ENCODE measurements around the gene OR4Q3. TPM values are rescaled to one million over a fixed set of nuclear protein-coding genes. Genes with fewer than 3 reads are reported as not detected.
"Not testable (repeated sequence)": the region's sequence is repeated elsewhere in the genome, so short reads cannot be mapped to it uniquely, and the experiment has no call there.

The OR4Q3 gene
- total RNA-seq, 3 donors from 2014 or later (not counting 1 experiment from before 2014, with no cell fraction given), result not detected

GRCh38 chr14:19775587-19775986, 32.2 kb downstream of the OR4Q3 start:
- Histone ChIP-seq H3K4me3 (ENCODE audit: low read length) (no peak overlapping the region), H3K36me3 (ENCODE audit: control insufficient read depth, insufficient read depth, low read length) (no peaks in the 10 kb centered on the region), H3K27ac (ENCODE audit: low read length) (no peak overlapping the region), H3K4me1 (ENCODE audit: control insufficient read depth, insufficient read depth, low read length) (no peaks in the 10 kb centered on the region), H3K9me3 (ENCODE audit: control insufficient read depth, insufficient read depth, low read length) (peaks cover 5% of the 10 kb centered on the region), H3K27me3 (ENCODE audit: control insufficient read depth, insufficient read depth, low read length) (no peaks in the 10 kb centered on the region)
- WGBS (ENCODE audit: insufficient coverage), result 54% methylated on average over 1 of the region's 1 CpG
- Mint-ChIP-seq H3K4me3 (no peak overlapping the region), H3K27ac (no peak overlapping the region), H3K27me3 (ENCODE audit: low read depth in 2 of 2) (no peaks in the 10 kb centered on the region), H3K9me3 (peaks cover 9 to 13% of the 10 kb centered on the region in 2 donors), H3K36me3 (peaks cover 11% of the 10 kb centered on the region), H3K4me1 (no peaks in the 10 kb centered on the region)
- DNase-seq (no peak), ATAC-seq (no peak)
- no peak for TF ChIP-seq CTCF (IDR thresholded peaks at IDR 0.05)
- intact Hi-C loops (cut with micrococcal nuclease), result no loop called here

DNA sequence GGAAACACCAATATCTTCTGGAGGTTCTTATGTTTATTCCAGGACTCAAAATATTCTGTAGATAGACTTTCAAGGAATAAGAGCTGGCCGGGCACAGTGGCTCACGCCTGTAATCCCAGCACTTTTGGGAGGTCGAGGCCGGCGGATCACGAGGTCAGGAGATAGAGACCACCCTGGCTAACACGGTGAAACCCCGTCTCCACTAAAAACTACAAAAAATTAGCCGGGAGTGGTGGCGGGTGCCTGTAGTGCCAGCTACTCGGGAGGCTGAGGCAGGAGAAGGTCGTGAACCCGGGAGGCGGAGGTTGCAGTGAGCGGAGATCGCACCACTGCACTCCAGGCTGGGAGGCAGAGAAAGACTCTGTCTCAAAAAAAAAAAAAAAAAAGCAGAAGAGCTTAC, 42.5 kb downstream of the OR4Q3 start:
- H3K27me3 Mint-ChIP-seq (ENCODE audit: low read depth in 2 of 2); H3K4me1 ChIP-seq (ENCODE audit: control insufficient read depth, insufficient read depth, low read length); H3K36me3 ChIP-seq (ENCODE audit: control insufficient read depth, insufficient read depth, low read length); H3K9me3 ChIP-seq (ENCODE audit: control insufficient read depth, insufficient read depth, low read length); ATAC-seq; H3K4me3 Mint-ChIP-seq; H3K4me1 Mint-ChIP-seq; intact Hi-C loops (cut with micrococcal nuclease); H3K4me3 ChIP-seq (ENCODE audit: low read length); H3K27me3 ChIP-seq (ENCODE audit: control insufficient read depth, insufficient read depth, low read length); H3K27ac Mint-ChIP-seq; H3K9me3 Mint-ChIP-seq; DNase-seq; H3K27ac ChIP-seq (ENCODE audit: low read length); H3K36me3 Mint-ChIP-seq: not testable (repeated sequence)
- WGBS (ENCODE audit: insufficient coverage), result 85% methylated on average over 16 of the region's 16 CpGs

DNA sequence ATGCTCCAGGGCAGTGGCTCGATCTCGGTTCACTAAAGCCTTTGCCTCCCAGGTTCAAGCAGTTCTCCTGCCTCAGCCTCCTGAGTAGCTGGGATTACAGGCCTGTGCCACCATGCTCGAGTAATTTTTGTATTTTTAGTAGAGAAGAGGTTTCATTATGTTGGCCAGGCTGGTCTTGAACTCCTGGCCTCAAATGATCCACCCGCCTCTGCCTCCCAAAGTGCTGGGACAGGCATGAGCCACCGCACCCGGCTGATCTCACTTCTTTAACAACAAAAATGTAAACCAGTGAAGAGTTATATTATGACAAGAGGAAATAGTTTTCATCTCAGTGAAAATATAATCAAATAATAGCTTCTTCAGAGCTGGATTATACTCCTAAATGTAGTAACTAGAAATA, 43.9 kb downstream of the OR4Q3 start:
- H3K4me1 Mint-ChIP-seq; H3K27me3 Mint-ChIP-seq (ENCODE audit: low read depth in 2 of 2); H3K9me3 Mint-ChIP-seq; ATAC-seq; DNase-seq; intact Hi-C loops (cut with micrococcal nuclease); H3K27ac Mint-ChIP-seq; H3K4me3 Mint-ChIP-seq; H3K4me1 ChIP-seq (ENCODE audit: control insufficient read depth, insufficient read depth, low read length); H3K27me3 ChIP-seq (ENCODE audit: control insufficient read depth, insufficient read depth, low read length); H3K9me3 ChIP-seq (ENCODE audit: control insufficient read depth, insufficient read depth, low read length); H3K36me3 Mint-ChIP-seq; H3K4me3 ChIP-seq (ENCODE audit: low read length); H3K27ac ChIP-seq (ENCODE audit: low read length); H3K36me3 ChIP-seq (ENCODE audit: control insufficient read depth, insufficient read depth, low read length): not testable (repeated sequence)
- 75% methylated on average over 6 of the region's 6 CpGs for WGBS (ENCODE audit: insufficient coverage)

- H3K9me3 ChIP-seq (ENCODE audit: control insufficient read depth, insufficient read depth, low read length); H3K9me3 Mint-ChIP-seq; H3K27ac Mint-ChIP-seq; H3K27me3 Mint-ChIP-seq (ENCODE audit: low read depth in 2 of 2); H3K4me3 Mint-ChIP-seq; ATAC-seq; H3K4me1 ChIP-seq (ENCODE audit: control insufficient read depth, insufficient read depth, low read length); H3K4me1 Mint-ChIP-seq; DNase-seq; H3K27me3 ChIP-seq (ENCODE audit: control insufficient read depth, insufficient read depth, low read length); intact Hi-C loops (cut with micrococcal nuclease); H3K36me3 ChIP-seq (ENCODE audit: control insufficient read depth, insufficient read depth, low read length); H3K27ac ChIP-seq (ENCODE audit: low read length); H3K36me3 Mint-ChIP-seq; H3K4me3 ChIP-seq (ENCODE audit: low read length): not testable (repeated sequence)
- 75% methylated on average over 7 of the region's 7 CpGs for WGBS (ENCODE audit: insufficient coverage)
These were observed 44.8 kb downstream of the OR4Q3 start for GRCh38 chr14:19788150-19788549.

DNA sequence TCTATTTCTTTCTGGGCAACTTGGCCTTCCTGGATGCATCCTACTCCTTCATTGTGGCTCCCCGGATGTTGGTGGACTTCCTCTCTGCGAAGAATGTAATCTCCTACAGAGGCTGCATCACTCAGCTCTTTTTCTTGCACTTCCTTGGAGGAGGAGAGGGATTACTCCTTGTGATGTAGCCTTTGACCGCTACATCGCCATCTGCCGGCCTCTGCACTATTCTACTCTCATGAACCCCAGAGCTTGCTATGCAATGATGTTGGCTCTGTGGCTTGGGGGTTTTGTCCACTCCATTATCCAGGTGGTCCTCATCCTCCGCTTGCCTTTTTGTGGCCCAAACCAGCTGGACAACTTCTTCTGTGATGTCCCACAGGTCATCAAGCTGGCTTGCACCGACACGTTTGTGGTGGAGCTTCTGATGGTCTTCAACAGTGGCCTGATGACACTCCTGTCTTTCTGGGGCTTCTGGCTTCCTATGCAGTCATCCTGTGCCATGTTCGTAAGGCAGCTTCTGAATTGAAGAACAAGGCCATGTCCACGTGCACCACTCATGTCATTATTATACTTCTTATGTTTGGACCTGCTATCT, 53.2 kb downstream of the OR4Q3 start:
- DNase-seq; intact Hi-C loops (cut with micrococcal nuclease); ATAC-seq; H3K27me3 Mint-ChIP-seq (ENCODE audit: low read depth in 2 of 2); H3K4me3 Mint-ChIP-seq; H3K9me3 Mint-ChIP-seq; H3K36me3 ChIP-seq (ENCODE audit: control insufficient read depth, insufficient read depth, low read length); H3K4me3 ChIP-seq (ENCODE audit: low read length); H3K27ac ChIP-seq (ENCODE audit: low read length); H3K4me1 ChIP-seq (ENCODE audit: control insufficient read depth, insufficient read depth, low read length); H3K27ac Mint-ChIP-seq; H3K4me1 Mint-ChIP-seq; H3K36me3 Mint-ChIP-seq; H3K27me3 ChIP-seq (ENCODE audit: control insufficient read depth, insufficient read depth, low read length): not testable (repeated sequence)
- WGBS (ENCODE audit: insufficient coverage), result 74% methylated on average over 9 of the region's 10 CpGs
- H3K9me3 ChIP-seq (ENCODE audit: control insufficient read depth, insufficient read depth, low read length), result peaks cover 12% of the 10 kb centered on the region

Other genes with a start within 250 kb of the OR4Q3 start
- gene OR11H2, start 29.7 kb upstream of the OR4Q3 start, total RNA-seq, result not detected
- not detected for gene OR4M1, start 29.9 kb downstream of the OR4Q3 start, total RNA-seq
- gene OR4N2, start 60.2 kb downstream of the OR4Q3 start, total RNA-seq, result not detected
- not detected for gene OR4K2, start 131.6 kb downstream of the OR4Q3 start, total RNA-seq
- gene OR4K5, start 177.0 kb downstream of the OR4Q3 start, total RNA-seq, result not detected
- not detected for gene OR4K1, start 187.3 kb downstream of the OR4Q3 start, total RNA-seq
- gene OR4K15, start 232.0 kb downstream of the OR4Q3 start, total RNA-seq, result not detected

All from natural killer cell (primary cell).